HG03175 (cell line): ENCODE data around the gene SUFU.
A peak's percentile ranks its signal among the peaks of the same experiment; 100 is the strongest.
"Not testable (repeated sequence)": the region's sequence is repeated elsewhere in the genome, so short reads cannot be mapped to it uniquely, and the experiment has no call there.

Source experiments
- ATAC-seq: cut with Tn5 transposase; IDR thresholded peaks from one replicate; pipeline ENCODE4 v1.9.1; 2021; ENCODE audit warnings: mild to moderate bottlenecking, moderate library complexity; ENCODE audit not compliant: unreplicated experiment

SUFU gene

DNA sequence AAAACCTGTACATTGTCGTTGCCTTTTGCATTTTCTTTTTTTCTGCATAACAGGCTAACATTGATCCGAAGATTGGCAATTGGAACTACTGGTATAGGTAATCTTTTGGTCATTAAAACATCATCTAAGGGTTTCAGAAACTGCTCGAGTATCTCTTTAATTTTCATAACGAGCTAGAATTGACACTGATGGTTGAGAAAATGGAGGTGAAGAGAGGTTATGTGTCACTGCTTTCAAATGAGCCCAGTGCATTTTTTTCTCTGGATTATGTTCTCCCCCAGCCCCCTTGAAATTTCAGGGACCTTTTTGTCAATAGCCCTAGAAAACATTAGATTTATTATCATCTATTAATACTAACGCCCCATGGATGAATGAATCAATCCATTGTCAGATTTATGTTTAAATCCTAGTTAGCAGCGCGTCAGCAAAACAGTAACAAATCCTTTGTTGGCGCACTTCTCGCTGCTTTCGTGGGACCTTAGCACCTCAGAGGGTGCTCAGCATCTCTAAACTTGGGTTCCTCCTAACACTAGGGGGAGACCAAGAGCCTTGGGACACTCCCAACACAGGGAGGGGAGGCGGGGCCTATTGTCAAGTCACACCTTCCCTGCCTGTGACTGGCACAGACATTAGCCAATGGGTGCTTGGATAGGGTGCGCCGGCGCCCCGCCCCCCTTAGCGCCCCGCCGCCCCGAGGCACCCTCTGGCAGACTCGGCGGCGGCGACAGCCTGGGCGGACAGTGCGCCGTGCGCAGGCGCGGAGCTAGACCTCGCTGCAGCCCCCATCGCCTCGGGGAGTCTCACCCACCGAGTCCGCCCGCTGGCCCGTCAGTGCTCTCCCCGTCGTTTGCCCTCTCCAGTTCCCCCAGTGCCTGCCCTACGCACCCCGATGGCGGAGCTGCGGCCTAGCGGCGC, at the start of gene SUFU:
SUFU (plus strand) TSS at position 709 of the 915 bp plus-strand sequence; CDS start at position 890, 181 bp downstream.
- peak; percentile 66 for ATAC-seq

DNA sequence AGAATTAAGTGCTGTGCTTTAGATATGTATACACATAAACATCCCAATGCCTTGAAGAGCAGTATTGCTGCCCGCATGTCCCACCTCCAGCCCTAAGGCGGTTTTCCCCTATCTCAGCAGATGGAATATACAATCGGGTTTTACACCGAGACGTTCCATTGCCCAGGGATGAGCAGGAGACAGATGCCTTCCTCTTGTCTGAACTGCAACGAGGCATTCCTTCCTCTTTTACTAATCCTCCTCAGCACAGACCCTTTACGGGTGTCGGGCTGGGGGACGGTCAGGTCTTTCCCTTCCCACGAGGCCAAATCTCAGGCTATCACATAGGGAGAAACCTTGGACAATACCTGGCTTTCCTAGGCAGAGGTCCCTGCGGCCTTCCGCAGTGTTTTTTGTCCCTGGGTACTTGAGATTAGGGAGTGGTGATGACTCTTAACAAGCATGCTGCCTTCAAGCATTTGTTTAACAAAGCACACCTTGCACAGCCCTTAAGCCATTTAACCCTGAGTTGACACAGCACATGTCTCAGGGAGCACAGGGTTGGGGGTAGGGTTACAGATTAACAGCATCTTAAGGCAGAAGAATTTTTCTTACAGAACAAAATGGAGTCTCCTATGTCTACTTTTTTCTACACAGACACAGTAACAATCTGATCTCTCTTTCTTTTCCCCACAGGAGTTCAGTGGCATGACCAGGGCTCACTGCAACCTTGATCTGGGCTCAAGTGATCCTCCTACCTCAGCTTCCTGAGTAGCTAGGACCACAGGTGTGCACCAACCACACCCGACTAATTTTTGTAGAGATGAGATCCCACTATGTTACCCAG, 48.9 kb upstream of the SUFU start:
- ATAC-seq: not testable (repeated sequence)

- no peak for ATAC-seq
These were observed 47.8 kb upstream of the SUFU start for GRCh38 chr10:102455893-102456471.

- ATAC-seq: no peak
These were observed 46.1 kb upstream of the SUFU start for GRCh38 chr10:102457591-102458150.

- no peak for ATAC-seq
These were observed 45.1 kb upstream of the SUFU start for GRCh38 chr10:102458656-102459055.

DNA sequence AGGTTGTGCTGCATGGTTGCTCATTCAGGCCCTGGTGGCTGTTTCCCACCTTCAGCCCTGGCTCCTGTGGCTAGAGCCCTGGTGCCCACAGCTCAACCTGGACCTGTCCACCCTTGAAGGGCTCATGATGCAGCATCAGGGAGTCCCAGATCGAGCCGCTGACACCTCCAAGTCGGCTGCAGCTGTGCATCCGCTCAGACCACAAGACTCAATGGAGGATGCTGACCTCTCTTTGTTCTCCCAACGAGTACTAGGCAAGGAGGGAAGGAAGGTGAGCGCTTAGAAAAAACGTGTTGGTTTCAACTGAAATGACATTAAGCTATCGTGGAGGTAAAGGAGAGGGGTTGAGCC, 43.0 kb upstream of the SUFU start:
- ATAC-seq: peak; percentile 27

- ATAC-seq: peak; percentile 86
These were observed 42.4 kb upstream of the SUFU start for GRCh38 chr10:102461187-102462054.

DNA sequence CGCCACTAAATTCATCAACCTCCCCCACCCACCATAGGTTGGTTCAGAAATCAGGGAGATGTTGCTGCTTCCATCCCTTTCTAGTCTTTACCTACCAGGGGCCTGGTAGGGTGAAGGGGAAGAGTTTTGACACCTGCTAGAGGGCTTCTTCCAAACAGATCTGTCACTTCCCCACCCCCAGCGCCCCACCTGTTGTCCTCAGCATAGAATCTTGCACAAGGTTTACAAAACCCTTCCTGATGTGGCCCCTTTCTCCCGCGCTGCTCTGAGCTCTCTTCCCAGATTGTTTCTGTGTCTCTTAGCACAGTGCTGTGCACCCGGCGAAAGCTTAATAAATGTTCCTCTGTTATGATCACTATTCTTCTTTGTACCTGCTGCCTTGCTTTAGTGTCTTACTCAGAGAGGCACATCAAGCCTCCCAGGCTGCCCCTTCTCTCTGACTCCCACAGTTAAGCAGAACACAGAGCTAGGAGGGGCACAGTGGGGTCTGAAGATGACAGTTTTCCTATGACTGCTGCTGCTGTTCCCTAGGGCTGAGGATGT, 41.2 kb upstream of the SUFU start:
- ATAC-seq: no peak

GRCh38 chr10:102463983-102464382, 39.8 kb upstream of the SUFU start:
- ATAC-seq: no peak

- ATAC-seq: no peak
These were observed 38.3 kb upstream of the SUFU start for GRCh38 chr10:102465466-102465865.

- no peak for ATAC-seq
These were observed 36.5 kb upstream of the SUFU start for GRCh38 chr10:102467318-102467717.

GRCh38 chr10:102467971-102468438, 35.8 kb upstream of the SUFU start:
- no peak for ATAC-seq

- ATAC-seq: no peak
These were observed 35.1 kb upstream of the SUFU start for GRCh38 chr10:102468683-102469082.

- ATAC-seq: no peak
These were observed 32.9 kb upstream of the SUFU start for GRCh38 chr10:102470579-102471546.

GRCh38 chr10:102473445-102474331, 30.1 kb upstream of the SUFU start:
- ATAC-seq: no peak

DNA sequence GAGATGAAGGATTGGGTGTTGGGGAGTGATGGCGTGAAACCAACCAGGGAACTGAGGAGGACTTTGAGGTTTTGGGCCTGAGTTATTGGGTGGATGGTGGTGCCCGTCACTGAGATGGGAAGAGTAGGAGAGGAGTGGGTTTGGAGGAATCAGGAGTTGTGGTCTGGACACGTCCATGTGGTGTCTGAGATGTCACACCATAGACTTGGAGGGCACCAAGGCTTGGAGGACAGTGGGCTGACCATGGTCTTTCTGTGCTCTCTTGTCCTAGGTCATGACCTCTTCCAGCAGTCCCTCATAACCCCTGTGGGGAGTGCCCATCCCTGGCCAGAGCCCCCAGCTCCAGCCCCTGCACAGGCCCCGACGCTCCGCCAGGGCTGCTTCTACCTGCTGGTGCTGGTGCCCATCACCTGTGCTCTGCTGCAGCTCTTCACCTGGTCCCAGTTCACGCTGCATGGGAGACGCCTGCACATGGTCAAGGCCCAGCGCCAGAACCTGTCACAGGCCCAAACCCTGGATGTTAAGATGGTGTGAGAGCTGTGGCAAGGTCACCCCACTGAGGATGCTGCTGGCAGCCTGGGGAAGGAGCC, 28.2 kb upstream of the SUFU start:
- no peak for ATAC-seq

DNA sequence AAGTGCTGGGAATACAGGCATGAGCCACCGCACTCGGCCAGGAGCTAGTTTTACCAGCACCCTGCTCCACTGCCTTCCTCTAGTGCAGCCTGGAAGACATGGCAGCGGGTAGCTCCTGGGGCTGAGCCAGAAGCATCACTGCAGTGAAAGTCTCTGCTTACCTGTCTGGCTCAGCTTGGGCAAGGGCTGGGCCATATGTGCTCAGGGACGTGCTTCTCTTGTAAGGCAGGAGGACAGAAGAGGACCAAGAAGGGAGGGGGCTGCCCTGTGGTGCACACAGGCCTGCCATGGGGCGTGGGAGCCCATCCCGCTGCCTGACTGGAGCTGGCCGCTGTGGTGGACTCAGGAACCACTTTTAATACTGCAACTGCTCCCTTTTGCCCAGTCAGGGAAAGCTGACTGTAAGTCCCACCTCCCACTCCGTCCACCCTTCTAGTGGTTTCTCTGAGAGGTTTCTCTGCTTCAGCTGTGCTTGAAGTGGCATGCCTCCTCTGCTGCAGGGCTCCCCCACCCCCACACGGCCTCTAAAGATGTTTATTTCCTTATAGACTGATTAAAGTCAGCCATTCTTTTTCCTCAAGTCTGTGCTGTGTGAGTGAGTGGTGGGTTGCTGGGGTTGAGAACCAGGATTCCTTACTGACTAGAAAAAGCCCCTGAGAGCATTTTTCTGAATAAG, 27.2 kb upstream of the SUFU start:
- no peak for ATAC-seq
